GM06990 (cell line): Measurements from ENCODE around the gene SNAP25.
A peak's percentile ranks its signal among the peaks of the same experiment; 100 is the strongest.

ENCODE experiments used
- DNase-seq: peaks from one replicate; pipeline ENCODE4 v3.0.0-alpha.2; 2011; ENCODE audit not compliant: insufficient read length; ENCODE audit errors: extremely low read depth
- H3K27me3 ChIP-seq: replicated peaks from 2 replicates; pipeline ENCODE4 v1.6.0; 2011; ENCODE audit warnings: low read length; ENCODE audit not compliant: control insufficient read depth, insufficient read depth
- H3K36me3 ChIP-seq: 2 replicates; pipeline ENCODE4 v1.5.1; 2011; ENCODE audit warnings: low read length; ENCODE audit not compliant: control insufficient read depth, insufficient read depth
- H3K4me3 ChIP-seq: replicated peaks from 2 replicates; pipeline ENCODE4 v1.5.1; 2011; ENCODE audit warnings: low read depth, mild to moderate bottlenecking, control low read depth, low read length
- CTCF ChIP-seq: IDR thresholded peaks from 2 replicates; pipeline ENCODE4 v1.5.1; 2011; ENCODE audit warnings: low read length, control low read depth, mild to moderate bottlenecking, inconsistent platforms; ENCODE audit not compliant: insufficient read depth, poor library complexity, severe bottlenecking

The SNAP25 gene

GRCh38 chr20:10350188-10350842, 131.7 kb downstream of the SNAP25 start:
- no peak for TF ChIP-seq CTCF
- Histone ChIP-seq H3K4me3 (no peak overlapping the region), H3K27me3 (no peaks in the 10 kb centered on the region), H3K36me3 (no peaks in the 10 kb centered on the region)
- DNase-seq: peak; percentile 44

GRCh38 chr20:10352934-10353824, 134.5 kb downstream of the SNAP25 start:
- no peaks in the 10 kb centered on the region for H3K36me3 ChIP-seq
- no peak for DNase-seq
- no peak for TF ChIP-seq CTCF

GRCh38 chr20:10356628-10357027, 138.0 kb downstream of the SNAP25 start:
- Histone ChIP-seq H3K4me3 (no peak overlapping the region), H3K36me3 (no peaks in the 10 kb centered on the region), H3K27me3 (no peaks in the 10 kb centered on the region)
- no peak for DNase-seq
- no peak for TF ChIP-seq CTCF

More at GRCh38 chr20:10352934-10353824, 134.5 kb downstream of the SNAP25 start:
- Histone ChIP-seq H3K4me3 (no peak overlapping the region), H3K27me3 (no peaks in the 10 kb centered on the region)
